ENCODE data around the gene FLRT2. TPM values are rescaled to one million over a fixed set of nuclear protein-coding genes. Genes with fewer than 3 reads are reported as not detected.

FLRT2 gene
- total RNA-seq, result 1 to 10 TPM; 2.5 to 7.5 TPM
- long read RNA-seq, partial matches to known transcripts, result 1 of 1 reads
- long read RNA-seq, other reads (novel, unspliced or antisense), result 0 of 1 reads

DNA sequence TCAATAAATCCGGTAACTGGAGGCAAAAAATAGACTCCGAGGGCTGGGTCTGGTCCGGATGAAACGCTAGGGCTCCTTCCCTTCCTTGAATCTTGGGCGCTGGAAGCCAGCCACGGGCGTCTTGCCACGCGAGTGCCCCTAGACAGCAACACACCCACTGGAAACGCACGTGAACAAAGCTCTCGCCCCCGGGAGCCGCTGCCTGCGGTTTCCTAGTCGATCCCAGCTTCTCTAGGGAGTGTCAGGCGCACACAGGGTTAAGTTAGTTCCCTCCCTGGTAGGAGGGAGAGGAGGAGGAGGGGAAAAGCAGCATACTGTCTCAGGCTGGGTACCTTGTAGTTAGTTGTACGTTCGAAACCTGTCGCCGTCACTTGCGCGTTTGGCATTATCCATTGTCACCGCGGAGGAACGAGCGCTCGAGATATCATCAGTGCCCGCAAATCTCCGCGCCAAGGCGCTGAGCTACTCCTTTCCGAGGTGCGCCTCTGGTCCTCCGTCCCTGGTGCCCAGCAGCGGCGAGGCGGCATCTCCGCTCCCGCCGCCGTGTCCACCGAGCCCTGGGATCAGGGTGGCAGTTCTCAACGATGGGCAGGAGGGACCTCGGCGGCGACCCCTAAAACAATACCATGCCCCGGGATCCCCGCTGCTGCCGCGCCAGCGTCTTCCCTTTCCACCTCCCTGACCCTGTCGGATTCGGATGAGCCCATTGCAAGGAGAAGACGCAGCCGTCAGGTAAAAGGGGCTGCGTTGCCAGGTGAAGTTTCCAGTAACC lies at the start of gene FLRT2:
Gene FLRT2 (plus strand): TSS at position 342 of the 772 bp plus-strand sequence. CDS start 91,371 bp downstream, outside the sequence.
- intact Hi-C loops (cut with DNase I, micrococcal nuclease), result no loop called here
- peak; percentile 23 to 26 for DNase-seq
- ATAC-seq, result no peak

DNA sequence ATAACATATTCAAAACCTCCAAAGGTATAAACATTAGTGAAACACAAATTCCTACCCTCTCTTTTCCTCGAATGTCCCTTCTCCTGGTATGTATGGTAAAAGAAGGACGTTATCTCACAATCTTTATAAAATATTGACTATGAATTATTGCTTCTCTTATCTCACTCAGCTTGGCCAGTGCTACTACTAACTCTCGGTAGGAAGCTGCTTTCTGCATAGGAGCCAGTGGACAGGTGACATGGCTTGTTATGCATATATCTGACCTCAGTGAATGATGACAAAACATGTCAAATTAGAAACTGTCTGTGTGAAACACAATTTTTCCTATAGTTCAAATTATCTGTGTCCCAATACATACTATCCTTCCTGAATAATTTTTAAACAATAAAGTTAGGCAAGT lies 48.5 kb upstream of the FLRT2 start:
- no peak for DNase-seq
- ATAC-seq, result peak; percentile 73
- intact Hi-C loops (cut with DNase I, micrococcal nuclease), result no loop called here

DNA sequence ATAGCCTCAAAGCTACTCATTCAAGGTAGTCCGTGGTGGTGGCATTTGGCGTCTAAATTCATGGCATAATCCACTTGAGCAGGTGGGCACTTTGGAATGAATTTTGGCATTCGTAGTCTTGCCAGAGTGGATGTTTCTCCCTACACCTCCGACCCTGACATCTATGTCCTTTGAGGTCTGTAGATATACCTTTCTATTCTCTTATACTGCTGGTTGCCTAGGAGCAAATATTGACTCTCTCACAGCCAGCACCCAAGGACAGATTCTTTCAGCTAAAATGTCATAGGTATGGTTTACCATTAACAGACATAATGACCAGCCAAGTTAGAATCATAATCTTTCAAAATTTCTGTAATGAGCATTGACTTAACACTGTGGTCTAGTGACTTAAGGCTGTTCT lies 47.4 kb upstream of the FLRT2 start:
- ATAC-seq (peak; percentile 92), DNase-seq (no peak)
- intact Hi-C loops (cut with DNase I, micrococcal nuclease), result no loop called here

- intact Hi-C loops (cut with DNase I, micrococcal nuclease), result no loop called here
- ATAC-seq, result peak; percentile 9
- no peak for DNase-seq
Observed at GRCh38 chr14:85483037-85483436, 46.9 kb upstream of the FLRT2 start.

DNA sequence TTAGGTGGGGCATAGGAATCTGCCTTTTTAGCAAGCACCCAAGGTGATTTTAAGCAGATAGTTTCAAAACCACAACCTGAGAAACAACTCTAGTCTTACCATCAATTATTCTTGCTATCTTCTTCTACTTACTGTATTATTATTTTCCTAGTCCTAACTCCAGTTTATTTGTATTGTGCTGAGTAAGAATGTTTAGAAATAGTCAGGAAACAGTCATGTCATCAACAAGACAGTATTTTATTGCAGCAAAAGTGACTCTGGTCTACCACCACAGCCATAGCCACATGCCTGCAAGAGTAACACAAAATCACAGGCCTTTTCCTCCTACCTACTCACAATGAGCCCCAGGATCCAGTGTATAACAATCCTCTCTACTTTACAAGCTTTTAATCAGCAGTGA lies 46.3 kb upstream of the FLRT2 start:
- intact Hi-C loops (cut with DNase I, micrococcal nuclease), result no loop called here
- DNase-seq (no peak), ATAC-seq (no peak)

DNA sequence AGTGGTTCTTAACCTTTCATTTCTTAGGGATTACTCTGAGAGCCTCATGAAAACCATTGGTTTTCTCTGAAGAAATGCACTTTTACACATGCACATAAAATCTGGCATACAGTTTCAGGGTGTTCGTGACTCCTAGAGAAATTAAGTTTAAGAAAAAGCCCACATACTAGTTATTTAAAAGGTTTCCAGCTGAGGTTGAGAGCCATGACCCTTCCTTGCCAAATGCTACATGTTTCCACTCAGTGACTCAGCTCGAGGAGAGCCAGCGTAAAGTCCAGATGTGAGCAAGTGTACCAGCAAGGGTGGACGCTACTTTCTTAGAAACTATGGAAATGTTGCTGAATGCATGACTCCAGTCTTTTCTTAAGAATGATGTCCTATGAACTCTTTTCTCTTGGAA lies 42.7 kb upstream of the FLRT2 start:
- DNase-seq (no peak), ATAC-seq (no peak)
- intact Hi-C loops (cut with DNase I, micrococcal nuclease), result no loop called here

DNA sequence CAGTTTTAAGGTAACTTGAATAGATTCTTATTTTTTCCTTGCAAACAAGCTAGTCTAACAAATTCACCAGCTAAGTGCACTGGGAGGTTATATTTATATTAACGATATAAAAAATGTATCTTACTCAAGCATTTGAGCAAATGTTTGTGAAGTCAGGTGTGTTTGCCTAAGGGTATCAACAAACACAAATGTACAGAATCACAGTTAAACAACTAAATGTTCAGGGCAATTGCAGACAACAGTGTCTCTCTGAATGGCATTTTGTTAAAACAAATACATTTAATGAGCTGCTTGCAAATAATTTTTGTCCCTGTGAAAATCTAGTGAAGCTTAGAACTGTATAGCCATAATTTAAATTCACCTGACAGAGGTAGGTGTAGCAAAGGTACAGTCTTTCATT lies 28.2 kb upstream of the FLRT2 start:
- DNase-seq (no peak), ATAC-seq (no peak)
- intact Hi-C loops (cut with DNase I, micrococcal nuclease), result no loop called here

- intact Hi-C loops (cut with DNase I, micrococcal nuclease), result no loop called here
- ATAC-seq (no peak), DNase-seq (no peak)
Observed at GRCh38 chr14:85508863-85509262, 21.1 kb upstream of the FLRT2 start.

DNA sequence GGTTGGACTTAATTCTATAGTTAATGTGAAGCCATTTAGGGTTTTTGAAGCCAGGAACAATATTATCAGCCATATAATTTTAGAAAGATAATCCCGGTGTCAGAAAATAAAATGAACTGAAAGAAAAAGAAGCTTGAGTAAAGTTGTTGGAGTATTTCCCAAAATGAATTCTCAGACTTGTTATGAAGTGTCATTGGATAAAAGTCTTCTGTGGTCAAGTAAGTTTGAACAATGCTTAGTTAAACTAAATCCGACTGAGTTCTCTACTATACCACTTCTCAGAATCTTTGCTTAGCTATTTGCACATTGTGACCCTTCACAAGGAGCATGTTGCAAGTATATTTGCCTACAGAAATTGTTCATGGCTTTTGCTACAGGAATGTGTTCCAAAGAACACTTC lies 17.5 kb upstream of the FLRT2 start:
- ATAC-seq, result no peak
- no peak for DNase-seq
- intact Hi-C loops (cut with DNase I, micrococcal nuclease), result no loop called here

- intact Hi-C loops (cut with DNase I, micrococcal nuclease), result no loop called here
- DNase-seq, result no peak
- no peak for ATAC-seq
Observed at GRCh38 chr14:85514487-85514886, 15.5 kb upstream of the FLRT2 start.

- DNase-seq, result no peak
- no peak for ATAC-seq
- intact Hi-C loops (cut with DNase I, micrococcal nuclease), result no loop called here
Observed at GRCh38 chr14:85516239-85517113, 13.5 kb upstream of the FLRT2 start.

- intact Hi-C loops (cut with DNase I, micrococcal nuclease), result no loop called here
- ATAC-seq, result no peak
Observed at GRCh38 chr14:85517114-85517688, 12.7 kb upstream of the FLRT2 start.

GRCh38 chr14:85519661-85520305 lies 10.2 kb upstream of the FLRT2 start:
- DNase-seq (no peak), ATAC-seq (peak; percentile 99)
- intact Hi-C loops (cut with DNase I, micrococcal nuclease), result no loop called here

More at GRCh38 chr14:85517114-85517688, 12.7 kb upstream of the FLRT2 start:
- no peak for DNase-seq

GRCh38 chr14:85520581-85520980 lies 9.4 kb upstream of the FLRT2 start:
- no peak for DNase-seq
- no peak for ATAC-seq
- intact Hi-C loops (cut with DNase I, micrococcal nuclease), result no loop called here

DNA sequence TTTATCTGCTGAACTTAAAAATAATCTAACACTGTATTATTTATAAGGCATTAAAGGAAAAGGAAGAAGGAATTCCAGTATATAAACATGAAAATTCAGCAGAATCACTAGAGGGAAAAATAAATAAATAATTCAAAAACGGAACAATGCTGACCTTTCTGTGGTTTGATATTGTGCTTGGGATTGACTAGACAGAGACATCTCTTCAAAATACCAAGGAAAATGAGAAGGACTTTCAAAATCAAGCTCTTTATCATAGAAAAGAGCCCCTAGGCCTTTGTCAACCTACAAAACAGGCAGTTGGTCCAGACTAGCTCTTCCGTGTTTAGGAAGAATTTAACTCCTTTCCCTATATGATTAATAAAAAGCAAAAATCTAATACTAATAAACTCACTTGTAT lies 6.3 kb upstream of the FLRT2 start:
- intact Hi-C loops (cut with DNase I, micrococcal nuclease), result no loop called here
- no peak for ATAC-seq
- DNase-seq, result no peak

DNA sequence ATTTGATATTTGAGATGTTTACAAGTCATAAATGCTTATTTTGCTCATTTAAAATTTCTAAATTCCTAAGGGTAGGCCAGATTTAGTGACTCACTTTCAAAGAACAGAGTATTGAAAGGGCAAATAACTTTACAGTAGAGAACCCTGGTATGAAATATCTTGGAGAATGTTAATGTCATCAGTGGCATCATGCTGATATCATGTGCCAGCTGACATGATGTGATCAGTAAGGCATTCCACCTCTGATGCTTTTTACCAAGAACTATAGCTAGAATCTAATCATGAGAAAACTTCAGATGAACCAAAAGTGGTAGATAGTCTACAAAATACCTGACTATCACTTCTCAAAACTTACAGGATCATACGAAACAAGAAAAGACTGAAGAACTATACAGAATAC lies 2.9 kb upstream of the FLRT2 start:
- DNase-seq (no peak), ATAC-seq (no peak)
- intact Hi-C loops (cut with DNase I, micrococcal nuclease), result no loop called here

GRCh38 chr14:85527445-85528035 lies 2.4 kb upstream of the FLRT2 start:
- ATAC-seq (no peak), DNase-seq (no peak)
- intact Hi-C loops (cut with DNase I, micrococcal nuclease), result no loop called here

GRCh38 chr14:85528080-85528896 lies 1.7 kb upstream of the FLRT2 start:
- intact Hi-C loops (cut with DNase I, micrococcal nuclease), result no loop called here
- ATAC-seq (peak; percentile 51), DNase-seq (no peak)

All from left colon (tissue), 2 donors.